ENCODE data around the gene VWA5B2. TPM values are rescaled to one million over a fixed set of nuclear protein-coding genes. Genes with fewer than 3 reads are reported as not detected.

Gene VWA5B2
- polyA plus RNA-seq, 4 donors = 0.80 to 2.5 (median 1.4) TPM

- DNase-seq (ENCODE audit: low read depth in 4 of 4, low spot score in 3 of 4) = no peak
Measured at GRCh38 chr3:184222521-184222920, 6.9 kb upstream of the VWA5B2 start.

- no peak for DNase-seq (ENCODE audit: low read depth in 4 of 4, low spot score in 3 of 4)
Measured at GRCh38 chr3:184223946-184224345, 5.4 kb upstream of the VWA5B2 start.

GRCh38 chr3:184227481-184227935, 1.9 kb upstream of the VWA5B2 start:
- no peak for DNase-seq (ENCODE audit: low read depth in 4 of 4, low spot score in 3 of 4)

GRCh38 chr3:184228376-184229137, 828 bp upstream of the VWA5B2 start:
- no peak for DNase-seq (ENCODE audit: low read depth in 4 of 4, low spot score in 3 of 4)

- DNase-seq (ENCODE audit: low read depth in 4 of 4, low spot score in 3 of 4) = no peak
Measured at GRCh38 chr3:184230081-184230602, 757 bp downstream of the VWA5B2 start.

GRCh38 chr3:184230603-184231528, 1.5 kb downstream of the VWA5B2 start:
- DNase-seq (ENCODE audit: low read depth in 4 of 4, low spot score in 3 of 4) = no peak

GRCh38 chr3:184231671-184232070, 2.3 kb downstream of the VWA5B2 start:
- no peak for DNase-seq (ENCODE audit: low read depth in 4 of 4, low spot score in 3 of 4)

GRCh38 chr3:184233127-184233843, 3.9 kb downstream of the VWA5B2 start:
- no peak for DNase-seq (ENCODE audit: low read depth in 4 of 4, low spot score in 3 of 4)

GRCh38 chr3:184234224-184234623, 4.8 kb downstream of the VWA5B2 start:
- no peak for DNase-seq (ENCODE audit: low read depth in 4 of 4, low spot score in 3 of 4)

- no peak for DNase-seq (ENCODE audit: low read depth in 4 of 4, low spot score in 3 of 4)
Measured at GRCh38 chr3:184234671-184235380, 5.4 kb downstream of the VWA5B2 start.

GRCh38 chr3:184235381-184236032, 6.1 kb downstream of the VWA5B2 start:
- DNase-seq (ENCODE audit: low read depth in 4 of 4, low spot score in 3 of 4) = no peak

GRCh38 chr3:184236033-184236410, 6.6 kb downstream of the VWA5B2 start:
- DNase-seq (ENCODE audit: low read depth in 4 of 4, low spot score in 3 of 4) = no peak

- no peak for DNase-seq (ENCODE audit: low read depth in 4 of 4, low spot score in 3 of 4)
Measured at GRCh38 chr3:184236636-184237035, 7.3 kb downstream of the VWA5B2 start.

- no peak for DNase-seq (ENCODE audit: low read depth in 4 of 4, low spot score in 3 of 4)
Measured at GRCh38 chr3:184237211-184237610, 7.8 kb downstream of the VWA5B2 start.

- DNase-seq (ENCODE audit: low read depth in 4 of 4, low spot score in 3 of 4) = no peak
Measured at GRCh38 chr3:184237807-184238206, 8.4 kb downstream of the VWA5B2 start.

GRCh38 chr3:184238246-184238818, 8.9 kb downstream of the VWA5B2 start:
- DNase-seq (ENCODE audit: low read depth in 4 of 4, low spot score in 3 of 4) = no peak

GRCh38 chr3:184239221-184239620, 9.8 kb downstream of the VWA5B2 start:
- DNase-seq (ENCODE audit: low read depth in 4 of 4, low spot score in 3 of 4) = no peak

GRCh38 chr3:184239708-184240107, 10.3 kb downstream of the VWA5B2 start:
- no peak for DNase-seq (ENCODE audit: low read depth in 4 of 4, low spot score in 3 of 4)
